ENCODE results near the gene BRDT.

BRDT gene

GRCh38 chr1:91949356-91949699 is at the start of gene BRDT:
TSS of gene BRDT (plus strand) at chr1:91949401. CDS start at chr1:91962755, 13,354 bp downstream.
- DNase-seq = no peak

DNA sequence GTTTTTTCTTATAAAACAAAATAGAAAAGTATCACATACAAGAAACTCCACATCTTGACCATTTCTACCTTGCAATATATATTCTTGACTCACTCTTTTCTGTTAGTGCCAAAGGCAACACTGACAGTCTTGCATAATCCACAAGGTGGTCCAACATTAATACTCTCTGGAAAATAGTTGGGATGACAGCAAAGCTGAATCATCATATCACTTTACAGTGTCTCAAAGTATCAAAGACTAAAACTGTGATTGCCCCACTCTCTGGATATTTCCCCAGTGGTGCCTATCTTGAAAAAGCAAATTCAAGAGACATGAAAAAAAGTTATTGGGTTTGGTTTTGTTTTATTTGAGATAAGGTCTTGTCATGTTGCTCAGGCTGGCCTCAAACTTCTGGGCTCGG is 48.6 kb upstream of the BRDT start:
- no peak for DNase-seq

DNA sequence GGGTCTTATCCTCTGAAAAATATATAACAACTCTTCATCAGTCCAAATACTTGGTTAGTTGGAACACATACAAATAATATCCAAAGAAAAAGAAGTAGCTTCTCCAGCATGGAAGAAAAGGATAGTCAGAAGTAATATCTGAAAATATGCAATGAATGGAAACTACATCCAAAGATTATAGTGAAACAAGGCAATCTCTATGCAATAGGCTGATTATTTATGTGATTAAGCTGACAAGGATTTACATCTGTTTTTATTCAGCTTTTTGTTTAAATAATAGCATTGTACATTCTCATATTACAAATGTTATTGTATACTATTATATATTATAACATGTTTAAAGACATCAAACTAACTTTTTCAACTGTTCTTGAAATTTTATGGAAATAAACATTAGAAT is 48.0 kb upstream of the BRDT start:
- DNase-seq = no peak

DNA sequence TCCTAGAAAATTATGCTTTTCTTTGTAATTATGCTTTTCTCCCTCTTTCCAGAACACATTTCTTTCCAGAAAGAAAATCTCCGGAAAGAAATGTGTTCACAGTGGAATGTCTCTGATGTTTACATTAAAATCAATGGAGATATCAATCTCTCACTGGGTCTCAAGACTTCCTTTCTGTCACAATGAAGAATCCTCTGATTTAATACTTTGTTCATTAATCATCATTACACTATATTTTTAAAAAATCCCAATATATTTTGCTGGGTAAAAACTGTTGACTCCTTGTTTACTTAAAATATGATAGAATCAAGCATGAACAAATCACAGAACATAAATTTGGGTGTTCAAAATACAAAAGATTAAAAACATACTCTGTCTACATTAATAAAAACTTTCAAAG is 36.9 kb upstream of the BRDT start:
- DNase-seq = no peak

DNA sequence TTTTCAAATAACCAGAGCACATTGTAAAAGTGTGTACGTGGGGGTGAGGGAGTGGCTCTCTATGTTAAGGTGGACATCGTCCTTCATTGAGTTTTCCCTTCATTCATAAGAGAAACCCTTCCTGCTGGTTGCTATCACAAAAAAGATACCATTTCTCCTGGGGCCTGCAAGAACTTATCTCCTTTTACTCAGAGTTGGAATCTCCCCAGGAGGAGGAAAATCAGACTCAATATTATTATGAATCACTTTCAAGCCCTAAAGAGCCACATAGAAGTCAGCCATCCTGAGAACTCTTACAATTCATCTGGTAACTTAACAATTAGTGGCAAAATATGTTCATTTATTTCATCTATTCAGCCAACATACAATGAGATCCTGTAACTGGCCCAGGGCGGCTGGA is 36.2 kb upstream of the BRDT start:
- DNase-seq = no peak

DNA sequence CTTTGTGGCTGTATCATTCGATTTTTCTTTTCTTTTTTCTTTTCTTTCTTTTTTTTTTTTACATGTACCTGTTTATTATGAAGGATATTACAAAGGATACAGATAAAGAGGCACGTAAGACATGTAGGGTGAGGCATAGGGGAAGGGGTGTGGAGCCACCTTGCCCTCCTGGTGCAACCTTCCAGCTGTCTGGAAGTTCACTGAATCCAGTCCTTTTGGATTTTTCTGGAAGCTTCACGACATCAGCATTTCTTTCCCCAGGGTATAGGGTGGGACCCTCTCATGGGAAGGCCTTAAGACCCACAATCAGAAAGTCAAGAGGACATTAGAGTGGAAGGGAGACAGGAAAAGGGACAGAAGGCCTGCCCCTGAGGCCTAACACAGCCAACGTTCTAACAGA is 33.2 kb upstream of the BRDT start:
- DNase-seq = no peak

- no peak for DNase-seq
These were observed 32.3 kb upstream of the BRDT start for GRCh38 chr1:91916811-91917460.

DNA sequence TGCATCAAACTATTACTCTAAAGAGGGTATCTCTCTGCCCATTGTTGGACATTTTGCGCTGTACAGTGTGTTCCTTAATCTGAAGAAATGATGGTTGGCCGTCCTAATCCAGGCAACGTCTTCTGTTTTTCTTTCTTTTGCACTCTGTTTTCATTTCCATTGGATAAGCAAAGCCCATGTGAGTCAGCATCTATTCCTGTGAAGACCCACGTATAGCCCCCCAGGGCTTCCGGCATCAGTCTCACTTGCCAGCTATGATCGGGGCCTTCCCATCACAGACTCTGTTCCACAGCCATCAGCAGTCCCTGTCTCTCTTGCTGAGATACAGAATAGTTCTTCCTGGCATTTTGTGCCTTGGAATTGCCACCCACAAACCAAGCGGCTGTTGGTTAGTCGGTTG is 29.2 kb upstream of the BRDT start:
- DNase-seq = no peak

GRCh38 chr1:91924146-91924545 is 25.1 kb upstream of the BRDT start:
- DNase-seq = no peak

GRCh38 chr1:91925644-91926435 is 23.4 kb upstream of the BRDT start:
- no peak for DNase-seq

GRCh38 chr1:91928026-91928425 is 21.2 kb upstream of the BRDT start:
- DNase-seq = no peak

DNA sequence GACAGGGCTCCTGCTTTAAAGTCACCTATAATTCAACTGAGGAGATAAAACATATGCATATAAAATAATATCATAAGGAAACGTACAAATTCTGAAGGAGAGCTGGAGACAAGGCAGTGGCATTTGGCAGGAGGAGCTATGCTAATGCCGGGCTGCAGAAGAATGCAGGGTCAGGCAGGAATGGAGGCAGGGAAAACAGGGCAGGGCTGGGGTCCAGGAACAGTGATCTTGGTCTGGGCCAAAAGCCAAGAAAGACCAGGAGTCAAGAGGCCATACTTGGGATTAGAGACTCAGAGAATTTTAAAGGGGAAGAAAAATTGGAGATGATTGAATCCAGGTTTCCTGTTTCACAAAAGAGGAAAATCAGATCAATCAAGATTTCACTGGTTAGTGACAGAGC is 20.0 kb upstream of the BRDT start:
- no peak for DNase-seq

GRCh38 chr1:91937613-91938012 is 11.6 kb upstream of the BRDT start:
- DNase-seq = no peak

DNA sequence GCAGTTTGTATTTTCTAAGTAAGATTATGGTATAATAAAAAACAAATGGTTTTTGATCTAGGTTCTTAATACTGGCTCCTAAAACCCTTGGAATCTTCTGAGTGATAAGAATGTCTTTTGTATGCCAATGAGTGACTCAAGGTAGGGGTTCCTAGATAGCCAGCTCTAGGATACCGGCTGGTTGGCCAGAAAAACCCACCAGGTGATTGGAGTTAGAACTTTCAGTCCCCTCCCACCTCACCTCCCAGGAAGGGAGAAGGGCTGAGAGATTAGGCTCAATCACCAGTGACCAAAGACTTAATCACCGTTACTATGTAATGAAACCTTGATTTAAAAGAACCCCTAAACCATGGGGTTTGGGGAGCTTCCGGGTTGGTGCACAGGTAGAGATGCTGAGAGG is 8.7 kb upstream of the BRDT start:
- DNase-seq = no peak

GRCh38 chr1:91944087-91944486 is 5.1 kb upstream of the BRDT start:
- DNase-seq = no peak

GRCh38 chr1:91948097-91948496 is 1.1 kb upstream of the BRDT start:
- DNase-seq = no peak

DNA sequence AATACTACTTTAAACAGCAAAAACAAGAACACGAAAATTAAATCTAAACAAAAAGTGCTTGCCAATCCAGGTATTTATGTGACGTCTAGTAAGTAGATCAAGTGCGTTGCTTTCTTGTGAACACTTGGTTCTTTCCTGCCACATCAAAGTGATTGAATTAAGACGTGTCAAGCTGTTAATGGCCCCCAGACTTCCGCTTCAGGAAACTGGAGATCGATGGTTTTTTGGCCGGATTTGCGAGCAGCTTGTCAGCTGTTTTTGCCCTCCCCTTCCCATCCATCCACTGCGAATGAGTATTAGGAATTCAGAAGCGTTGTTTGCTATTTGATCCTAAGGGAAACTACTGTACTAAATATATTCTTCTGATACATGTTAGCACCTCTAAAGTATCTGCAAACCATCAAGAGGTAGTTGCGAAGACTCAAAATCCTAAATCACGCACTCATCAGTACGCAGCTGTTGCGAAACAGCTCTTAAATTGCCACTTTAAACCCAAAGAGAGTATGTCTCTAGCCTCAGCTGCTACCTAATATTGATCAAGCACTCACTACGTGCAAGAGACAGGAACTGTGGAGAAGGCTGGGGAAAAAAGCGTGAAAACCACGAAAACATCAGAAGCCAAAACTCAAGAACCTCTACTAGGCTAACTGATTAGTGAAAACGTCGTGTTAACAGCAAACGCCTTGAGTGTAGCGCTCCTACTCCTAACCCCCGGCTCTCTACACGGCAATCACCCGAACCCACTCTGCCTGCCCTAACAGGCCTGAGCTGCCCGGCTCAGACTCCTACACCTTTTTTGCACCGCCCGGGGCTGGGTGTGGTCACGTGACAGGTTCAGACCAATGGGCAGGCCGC is 473 bp upstream of the BRDT start:
- DNase-seq = no peak

DNA sequence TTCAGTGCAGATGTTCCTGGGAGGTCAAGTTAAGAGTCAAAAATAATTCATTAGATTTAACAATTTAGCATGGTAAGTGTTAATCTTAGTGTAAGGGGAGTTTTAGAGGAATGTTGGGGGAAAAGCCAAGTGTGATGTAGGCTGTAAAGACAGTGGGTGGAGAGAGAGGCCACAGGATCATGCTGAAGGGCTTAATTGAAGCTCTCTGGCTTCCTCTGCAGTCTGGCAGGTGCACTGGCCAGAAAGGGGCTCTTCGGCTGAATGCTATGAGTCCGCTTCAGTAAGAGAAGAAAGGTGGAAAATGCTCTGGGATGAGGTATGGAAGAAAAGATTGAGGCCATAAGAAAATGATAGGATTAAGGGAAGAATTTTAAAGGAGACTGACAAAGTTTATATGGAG is 3.0 kb downstream of the BRDT start:
- no peak for DNase-seq

DNA sequence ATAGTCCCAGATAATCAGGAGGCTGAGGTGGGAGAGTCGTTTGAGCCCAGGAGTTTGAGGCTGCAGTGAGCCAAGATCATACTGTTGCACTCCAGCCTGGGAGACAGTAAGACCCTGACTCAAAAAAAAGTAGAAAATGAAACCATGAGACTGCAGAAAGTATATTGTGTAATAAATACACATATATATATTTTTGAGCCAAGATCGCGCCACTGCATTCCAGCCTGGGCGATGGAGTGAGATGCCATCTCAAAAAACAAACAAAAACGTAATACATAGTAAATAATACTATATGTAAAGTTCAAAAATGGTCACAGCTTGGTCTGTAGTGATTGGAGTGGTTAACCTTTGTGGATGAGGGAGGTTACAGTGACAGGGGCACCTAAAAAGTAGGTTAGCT is 9.7 kb downstream of the BRDT start:
- DNase-seq = no peak

DNA sequence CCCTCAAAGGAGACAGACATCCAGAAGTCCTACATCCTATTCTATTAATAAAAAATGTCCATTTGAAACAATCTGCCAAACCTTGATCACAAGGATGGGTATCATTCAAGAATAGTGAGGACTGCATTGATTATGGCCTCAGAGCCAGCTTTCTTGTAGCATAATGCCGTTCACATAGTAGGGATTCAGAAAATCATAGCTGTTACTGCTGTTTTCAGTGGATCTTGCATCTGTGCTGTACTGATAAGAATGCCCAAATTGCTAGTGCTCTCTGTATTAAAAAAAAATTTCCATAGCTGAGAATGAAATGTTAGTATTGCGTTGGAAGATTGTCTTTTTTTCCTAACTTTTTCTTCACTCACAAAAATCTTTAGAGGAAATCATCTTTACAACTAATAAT is 19.1 kb downstream of the BRDT start:
- DNase-seq = no peak

DNA sequence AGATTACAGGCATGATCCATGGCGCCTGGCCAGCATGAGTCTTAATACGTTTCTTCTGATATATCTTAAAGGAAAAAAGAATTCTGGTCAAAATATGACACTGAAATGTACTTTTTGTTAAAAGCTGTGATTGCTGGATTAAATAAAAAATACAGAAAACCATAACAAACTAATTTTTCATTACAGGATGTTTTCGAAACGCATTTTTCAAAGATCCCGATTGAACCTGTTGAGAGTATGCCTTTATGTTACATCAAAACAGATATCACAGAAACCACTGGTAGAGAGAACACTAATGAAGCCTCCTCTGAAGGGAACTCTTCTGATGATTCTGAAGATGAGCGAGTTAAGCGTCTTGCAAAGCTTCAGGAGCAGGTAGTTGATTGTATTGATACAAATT is 30.2 kb downstream of the BRDT start:
- DNase-seq = no peak

DNA sequence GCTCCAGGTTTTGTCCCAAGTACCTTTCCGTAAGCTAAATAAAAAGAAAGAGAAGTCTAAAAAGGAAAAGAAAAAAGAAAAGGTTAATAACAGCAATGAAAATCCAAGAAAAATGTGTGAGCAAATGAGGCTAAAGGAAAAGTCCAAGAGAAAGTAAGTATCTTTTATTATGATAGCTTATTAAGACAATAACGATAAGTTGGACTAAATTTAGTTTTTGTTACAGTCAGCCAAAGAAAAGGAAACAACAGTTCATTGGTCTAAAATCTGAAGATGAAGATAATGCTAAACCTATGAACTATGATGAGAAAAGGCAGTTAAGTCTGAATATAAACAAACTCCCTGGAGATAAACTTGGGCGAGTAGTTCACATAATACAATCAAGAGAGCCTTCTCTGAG is 31.5 kb downstream of the BRDT start:
- DNase-seq = no peak

GRCh38 chr1:91981996-91982609 is 32.9 kb downstream of the BRDT start:
- no peak for DNase-seq

GRCh38 chr1:91993256-91993655 is 44.1 kb downstream of the BRDT start:
- no peak for DNase-seq

Data from SIG-M5 (cell line).